Smooth muscle cell (in vitro differentiated cells): ENCODE data around the gene PPM1F. TPM values are rescaled to one million over a fixed set of nuclear protein-coding genes. Genes with fewer than 3 reads are reported as not detected.

ENCODE experiments used
- DNase-seq: peaks from one replicate; lab custom pipeline; 2025; ENCODE audit not compliant: unreplicated experiment; lab: John Stamatoyannopoulos, UW
- H2AFZ ChIP-seq: fragments of 200-600 bp; sonication (generic); 2 replicates; pipeline ENCODE4 v1.6.0; 2016; ENCODE audit warnings: antibody characterized with exemption, low read depth, mild to moderate bottlenecking
- H3F3A ChIP-seq: fragments of 200-600 bp; sonication (generic); 2 replicates; pipeline ENCODE4 v1.6.0; 2017; ENCODE audit warnings: antibody characterized with exemption, low read depth
- H3K27ac ChIP-seq: fragments of 200-600 bp; sonication (generic); 2 replicates; pipeline ENCODE4 v1.5.1; 2016; ENCODE audit warnings: low read depth, mild to moderate bottlenecking
- H3K27me3 ChIP-seq: fragments of 200-600 bp; sonication (generic); 2 replicates; pipeline ENCODE4 v1.6.1; 2016; ENCODE audit warnings: low read depth, mild to moderate bottlenecking
- H3K36me3 ChIP-seq: fragments of 200-600 bp; sonication (generic); 2 replicates; pipeline ENCODE4 v1.5.1; 2016; ENCODE audit warnings: low read depth
- H3K4me1 ChIP-seq: fragments of 200-600 bp; sonication (generic); 2 replicates; pipeline ENCODE4 v1.5.1; 2016; ENCODE audit warnings: low read depth
- H3K4me2 ChIP-seq: fragments of 200-600 bp; sonication (generic); 2 replicates; pipeline ENCODE4 v1.6.0; 2016; ENCODE audit warnings: mild to moderate bottlenecking
- H3K4me3 ChIP-seq: fragments of 200-600 bp; sonication (generic); 2 replicates; pipeline ENCODE4 v1.5.1; 2016; ENCODE audit warnings: mild to moderate bottlenecking
- H3K79me2 ChIP-seq: fragments of 200-600 bp; sonication (generic); 2 replicates; pipeline ENCODE4 v1.6.0; 2016; ENCODE audit warnings: low read depth, mild to moderate bottlenecking
- H3K9ac ChIP-seq: fragments of 200-600 bp; sonication (generic); 2 replicates; pipeline ENCODE4 v1.6.0; 2016; ENCODE audit warnings: low read depth
- H3K9me3 ChIP-seq: fragments of 200-600 bp; sonication (generic); replicated peaks from 2 replicates; pipeline ENCODE4 v1.5.1; 2016; ENCODE audit warnings: low read depth
- H4K20me1 ChIP-seq: fragments of 200-600 bp; sonication (generic); 2 replicates; pipeline ENCODE4 v1.6.0; 2016; ENCODE audit warnings: low read depth
- WGBS: methylation state at CpG from one replicate; pipeline ENCODE4 v1.1.7; 2016; ENCODE audit warnings: low lambda C conversion rate; 5-methylcytosine and 5-hydroxymethylcytosine counted together
- polyA plus RNA-seq: library from polyadenylated mRNA; unstranded; fragments of >200 nt; fragmentation: Nextera tagmentation; extraction: Ambion mirVana; gene quantifications from 2 replicates; pipeline ENCODE4 v1.2.1, GENCODE V29; 2016
- total RNA-seq: library from RNA; depleted of rRNA; stranded (reverse); fragments of >200 nt; gene quantifications from 2 replicates; pipeline ENCODE4 v1.2.3, GENCODE V29; 2014
- TF ChIP-seq, protein P1 (sequence below): fragments of 200-600 bp; sonication (generic); IDR thresholded peaks from 2 replicates; pipeline ENCODE4 v1.5.1; 2017; ENCODE audit warnings: borderline replicate concordance, mild to moderate bottlenecking, antibody characterized with exemption; ENCODE audit not compliant: insufficient read depth, poor library complexity, severe bottlenecking

The PPM1F gene
- total and polyA plus RNA-seq, 2 experiments from 2014 or later: 11.8 to 15.2 TPM

DNA sequence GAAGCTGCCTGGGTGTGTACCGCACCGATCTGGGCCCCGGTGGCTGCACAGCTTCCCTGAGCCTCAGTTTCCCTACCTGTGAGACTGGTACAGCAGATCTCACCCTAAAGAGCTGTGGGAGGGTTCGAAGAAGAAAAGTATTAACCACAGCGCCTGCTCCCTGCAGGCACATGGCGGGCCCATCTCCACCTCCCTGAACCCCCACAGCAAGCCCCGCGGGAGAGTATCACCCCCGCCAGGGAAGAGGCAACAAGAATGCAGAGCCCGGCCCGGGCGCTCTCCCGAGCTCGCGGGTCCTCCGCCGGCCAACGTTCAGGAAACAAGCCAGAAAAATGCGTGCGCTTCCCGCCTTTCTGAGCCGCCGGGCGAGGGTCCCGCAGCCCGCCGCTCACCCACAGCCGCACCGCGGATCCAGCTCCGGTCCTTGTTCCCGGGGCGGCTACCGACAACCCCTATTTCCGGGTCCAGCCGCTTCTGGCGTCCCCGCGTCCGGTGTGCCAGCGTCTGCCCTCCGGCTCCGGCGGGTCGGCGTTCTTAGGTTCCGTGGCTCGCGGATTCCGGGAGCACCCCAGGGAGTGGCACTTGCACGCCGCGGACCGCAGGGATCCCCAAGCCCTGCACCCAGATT, 29.8 kb upstream of the PPM1F start, which contains the start of gene TOP3B:
TOP3B (minus strand) TSS at position 450 of the 628 bp plus-strand sequence. CDS start 7,078 bp downstream, outside the sequence.
- Histone ChIP-seq H3K27ac (no peak within 1 kb of the TSS), H3K36me3 (no peaks in the 10 kb centered on the region), H3K9ac (peak within 1 kb of the TSS; percentile 82), H3K4me1 (peaks cover 8% of the 10 kb centered on the region), H3K9me3 (no peaks in the 10 kb centered on the region), H3K27me3 (no peaks in the 10 kb centered on the region), H2AFZ (peak within 1 kb of the TSS; percentile 99), H4K20me1 (no peaks in the 10 kb centered on the region), H3F3A (no peaks in the 10 kb centered on the region), H3K4me3 (peak within 1 kb of the TSS; percentile 70), H3K4me2 (peak within 1 kb of the TSS; percentile 98), H3K79me2 (peaks cover 25% of the 10 kb centered on the region)
- TF ChIP-seq, protein P1, sequence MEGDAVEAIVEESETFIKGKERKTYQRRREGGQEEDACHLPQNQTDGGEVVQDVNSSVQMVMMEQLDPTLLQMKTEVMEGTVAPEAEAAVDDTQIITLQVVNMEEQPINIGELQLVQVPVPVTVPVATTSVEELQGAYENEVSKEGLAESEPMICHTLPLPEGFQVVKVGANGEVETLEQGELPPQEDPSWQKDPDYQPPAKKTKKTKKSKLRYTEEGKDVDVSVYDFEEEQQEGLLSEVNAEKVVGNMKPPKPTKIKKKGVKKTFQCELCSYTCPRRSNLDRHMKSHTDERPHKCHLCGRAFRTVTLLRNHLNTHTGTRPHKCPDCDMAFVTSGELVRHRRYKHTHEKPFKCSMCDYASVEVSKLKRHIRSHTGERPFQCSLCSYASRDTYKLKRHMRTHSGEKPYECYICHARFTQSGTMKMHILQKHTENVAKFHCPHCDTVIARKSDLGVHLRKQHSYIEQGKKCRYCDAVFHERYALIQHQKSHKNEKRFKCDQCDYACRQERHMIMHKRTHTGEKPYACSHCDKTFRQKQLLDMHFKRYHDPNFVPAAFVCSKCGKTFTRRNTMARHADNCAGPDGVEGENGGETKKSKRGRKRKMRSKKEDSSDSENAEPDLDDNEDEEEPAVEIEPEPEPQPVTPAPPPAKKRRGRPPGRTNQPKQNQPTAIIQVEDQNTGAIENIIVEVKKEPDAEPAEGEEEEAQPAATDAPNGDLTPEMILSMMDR: no peak
- peak; percentile 28 for DNase-seq
- WGBS: under 1% methylated on average over 51 of the region's 54 CpGs

DNA sequence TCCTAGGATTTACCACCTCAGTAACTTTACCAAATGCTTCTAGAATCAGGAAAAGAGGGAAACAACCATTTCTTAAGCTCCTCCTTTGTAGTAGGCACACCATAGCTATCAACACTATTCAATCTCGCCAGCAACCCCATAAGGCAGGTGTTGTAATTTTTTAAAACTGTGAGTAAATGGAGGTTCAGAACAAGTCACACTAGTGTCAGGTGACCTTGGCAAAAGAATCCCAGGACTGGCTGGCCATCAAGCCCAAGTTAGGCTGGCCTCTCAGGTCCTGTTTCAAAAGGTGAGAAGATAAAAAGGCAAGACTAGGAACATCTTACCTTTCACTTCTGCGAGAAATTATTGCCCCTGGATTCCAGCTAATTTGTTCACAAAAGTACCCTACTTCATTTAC, 29.2 kb upstream of the PPM1F start:
- H3K9me3 ChIP-seq: no peaks in the 10 kb centered on the region
- H3K4me2 ChIP-seq: peak overlapping the region; percentile 98
- 50% methylated on average over 2 of the region's 2 CpGs for WGBS
- peaks cover 25% of the 10 kb centered on the region for H3K79me2 ChIP-seq
- no peaks in the 10 kb centered on the region for H3K27me3 ChIP-seq
- no peaks in the 10 kb centered on the region for H3F3A ChIP-seq
- peak overlapping the region; percentile 99 for H2AFZ ChIP-seq
- no peak overlapping the region for H3K27ac ChIP-seq
- peak overlapping the region; percentile 70 for H3K4me3 ChIP-seq
- H4K20me1 ChIP-seq: peaks cover 3% of the 10 kb centered on the region
- no peaks in the 10 kb centered on the region for H3K36me3 ChIP-seq
- H3K9ac ChIP-seq: peak overlapping the region; percentile 82
- H3K4me1 ChIP-seq: peaks cover 8% of the 10 kb centered on the region
- TF ChIP-seq, protein P1: no peak
- DNase-seq: no peak

DNA sequence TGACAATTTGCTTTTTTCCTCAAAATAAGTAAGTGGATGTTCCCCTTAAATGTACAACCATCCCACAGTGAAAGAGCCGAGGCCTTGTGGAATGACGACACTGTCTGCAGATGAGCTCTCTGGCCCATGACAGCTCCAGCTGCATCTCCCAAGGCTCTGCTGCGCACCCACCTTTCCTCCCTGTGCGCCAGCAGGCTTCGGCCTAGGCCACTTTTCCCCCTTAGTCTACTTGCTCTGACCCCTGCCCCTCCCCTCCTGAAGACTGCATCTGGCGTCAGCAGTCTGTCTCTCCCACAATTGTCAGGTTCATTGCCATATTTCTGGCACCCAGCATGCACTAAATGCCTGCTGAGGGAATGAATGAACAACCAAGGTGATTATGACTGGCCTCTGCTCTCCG, 27.9 kb upstream of the PPM1F start:
- peaks cover 12% of the 10 kb centered on the region for H4K20me1 ChIP-seq
- no peaks in the 10 kb centered on the region for H3K27me3 ChIP-seq
- 94% methylated on average over 7 of the region's 7 CpGs for WGBS
- H3K79me2 ChIP-seq: peaks cover 25% of the 10 kb centered on the region
- H3K4me2 ChIP-seq: no peak overlapping the region
- H3K9ac ChIP-seq: no peak overlapping the region
- TF ChIP-seq, protein P1: no peak
- H3K4me3 ChIP-seq: no peak overlapping the region
- no peak overlapping the region for H2AFZ ChIP-seq
- DNase-seq: no peak
- H3K9me3 ChIP-seq: no peaks in the 10 kb centered on the region
- no peak overlapping the region for H3K27ac ChIP-seq
- H3K4me1 ChIP-seq: peaks cover 8% of the 10 kb centered on the region
- H3K36me3 ChIP-seq: no peaks in the 10 kb centered on the region
- H3F3A ChIP-seq: no peaks in the 10 kb centered on the region
